Activated CD4-positive, CD25-positive, alpha-beta regulatory T cell treated with anti-CD3 and anti-CD28 coated beads, Interleukin-2, amount 50 U/mL, for 72 hours (primary cell): ENCODE results near the gene SLC22A3.
"Not testable (repeated sequence)": the region's sequence is repeated elsewhere in the genome, so short reads cannot be mapped to it uniquely, and the experiment has no call there.

ENCODE experiments used
- DNase-seq: peaks from one replicate; pipeline ENCODE4 v3.0.0; 2021

Gene SLC22A3

GRCh38 chr6:160336200-160336599, 12.0 kb upstream of the SLC22A3 start:
- no peak for DNase-seq

DNA sequence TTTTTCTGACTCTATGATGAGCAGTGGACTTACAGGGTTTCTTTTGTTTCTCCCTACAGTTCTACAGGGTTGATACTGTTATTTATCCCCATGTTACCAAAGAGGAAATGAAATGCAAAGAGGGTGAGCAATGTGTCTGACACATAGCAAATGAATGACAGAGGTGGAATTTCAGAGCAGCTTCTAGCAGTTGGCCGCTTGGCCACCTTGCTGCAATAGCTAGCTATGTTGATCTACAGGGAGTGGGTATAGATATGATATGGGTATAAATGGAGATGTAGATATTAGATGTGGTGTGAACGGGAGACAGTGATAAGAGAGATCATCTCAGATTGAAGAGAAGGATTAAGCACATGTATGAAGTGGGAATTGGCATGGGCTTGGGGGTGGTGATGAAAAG, 10.9 kb upstream of the SLC22A3 start:
- no peak for DNase-seq

- no peak for DNase-seq
Measured at GRCh38 chr6:160337991-160338390, 10.2 kb upstream of the SLC22A3 start.

DNA sequence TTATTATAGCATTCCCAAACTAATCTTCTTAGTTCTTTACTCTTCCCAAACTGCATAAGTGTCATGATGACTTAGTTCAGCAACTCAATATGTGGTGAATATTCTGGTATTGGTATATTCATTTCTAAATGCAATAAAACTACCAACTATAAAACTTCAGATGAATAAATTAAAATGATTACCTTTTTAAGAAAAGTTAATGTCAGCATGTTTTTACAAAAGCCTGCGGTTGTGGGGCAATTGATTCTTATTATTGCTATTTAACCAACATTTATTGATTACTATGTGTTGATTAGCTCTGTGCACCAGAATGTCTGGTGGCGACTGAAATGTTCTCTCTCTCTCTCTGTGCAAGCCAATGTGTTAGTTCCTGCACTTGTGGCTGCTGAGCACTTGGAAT, 5.0 kb upstream of the SLC22A3 start:
- DNase-seq = no peak

GRCh38 chr6:160344271-160344670, 3.9 kb upstream of the SLC22A3 start:
- DNase-seq = no peak

DNA sequence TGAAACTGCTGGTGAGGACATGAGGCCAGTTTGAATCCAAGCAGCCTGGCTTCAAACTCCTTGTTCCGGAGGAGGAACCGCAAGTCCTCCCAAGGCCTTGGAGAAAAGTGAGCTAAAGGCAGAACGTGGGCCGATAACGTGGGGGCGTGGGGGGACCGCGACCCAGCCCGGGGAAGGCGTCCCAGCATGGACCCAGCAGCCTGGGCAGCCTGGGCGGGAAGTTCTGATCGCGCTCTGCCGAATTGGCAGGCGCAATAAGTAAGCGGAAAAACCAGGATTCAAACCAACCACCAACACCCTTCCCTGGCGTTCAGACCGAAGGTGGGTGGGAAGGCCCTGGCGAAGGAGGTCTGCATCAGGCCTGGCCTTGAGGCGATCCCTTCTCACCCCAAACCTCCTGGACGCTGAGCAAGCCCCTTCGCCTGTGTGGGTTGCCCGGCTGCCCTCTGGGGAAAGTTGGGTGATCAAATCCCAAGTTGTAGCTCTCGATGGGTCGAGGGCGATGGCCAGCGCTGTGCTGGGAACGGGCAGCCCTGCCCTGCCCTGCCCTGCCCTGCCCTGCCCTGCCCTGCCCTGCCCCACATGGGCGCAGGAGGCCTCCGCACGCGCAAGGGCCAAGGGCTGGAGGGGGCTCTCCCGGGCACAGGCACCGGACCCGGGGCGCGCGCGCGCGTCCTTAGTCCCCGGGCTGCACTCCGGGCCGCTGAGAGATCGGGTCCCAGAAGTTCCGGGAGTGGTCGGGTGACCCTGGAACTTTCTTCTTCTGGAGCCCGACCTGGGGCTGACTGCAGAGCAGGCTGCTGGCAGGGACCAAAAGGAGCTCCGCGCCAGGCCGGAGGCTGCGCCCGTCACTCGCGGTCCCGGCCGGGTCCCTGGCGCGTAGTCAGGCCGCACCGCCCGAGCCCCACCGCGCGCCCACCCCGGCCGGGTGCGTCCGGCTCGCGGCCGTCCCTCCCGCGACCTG, 637 bp upstream of the SLC22A3 start:
- DNase-seq = no peak

GRCh38 chr6:160349020-160349441, 853 bp downstream of the SLC22A3 start:
- no peak for DNase-seq

GRCh38 chr6:160349814-160350350, 1.7 kb downstream of the SLC22A3 start:
- DNase-seq = no peak

DNA sequence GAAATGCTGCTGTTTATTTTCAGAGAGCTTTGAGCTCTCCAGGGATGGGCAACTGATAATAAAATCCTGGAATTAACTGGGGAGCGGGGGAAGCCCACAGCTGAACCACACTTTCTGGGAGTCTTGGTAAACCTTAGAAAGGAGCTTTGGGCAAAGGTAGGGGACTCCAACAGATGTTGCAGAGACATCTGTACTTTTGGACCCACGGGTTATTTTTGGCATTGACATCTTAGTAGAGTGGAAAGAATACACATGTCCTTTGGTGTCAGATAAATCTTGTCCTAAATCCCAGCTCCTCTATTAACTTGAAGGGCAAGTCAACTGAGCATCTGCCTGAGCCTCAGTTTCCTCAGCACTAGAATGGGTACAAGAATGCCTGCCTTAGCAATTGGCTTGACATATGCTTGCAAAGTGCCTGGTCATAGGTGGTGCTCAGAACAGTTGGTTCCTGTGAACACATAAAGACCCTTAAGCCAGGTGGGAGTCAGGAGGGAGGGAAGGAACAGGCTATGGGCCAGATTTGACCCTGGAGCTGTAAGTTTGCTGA, 5.8 kb downstream of the SLC22A3 start:
- no peak for DNase-seq

DNA sequence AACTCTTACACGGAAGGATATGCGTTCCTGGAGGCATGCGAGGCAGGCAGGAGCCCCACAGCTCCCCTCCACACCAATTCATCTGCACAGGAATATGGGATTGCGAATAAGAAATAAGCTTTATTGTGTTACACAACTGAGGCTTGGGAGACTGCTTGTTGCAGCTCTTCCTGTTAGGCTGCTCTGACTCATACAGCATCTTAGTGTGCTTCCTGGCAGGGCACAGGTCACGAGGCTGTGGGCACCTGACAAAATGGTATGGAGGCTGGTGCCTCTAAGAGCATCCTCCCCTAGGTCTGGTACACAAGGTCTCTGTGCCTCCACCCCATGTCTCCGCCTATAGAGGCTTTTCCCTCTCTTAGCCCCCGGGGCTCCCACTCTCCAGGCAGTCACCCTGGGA, 6.8 kb downstream of the SLC22A3 start:
- DNase-seq = no peak

DNA sequence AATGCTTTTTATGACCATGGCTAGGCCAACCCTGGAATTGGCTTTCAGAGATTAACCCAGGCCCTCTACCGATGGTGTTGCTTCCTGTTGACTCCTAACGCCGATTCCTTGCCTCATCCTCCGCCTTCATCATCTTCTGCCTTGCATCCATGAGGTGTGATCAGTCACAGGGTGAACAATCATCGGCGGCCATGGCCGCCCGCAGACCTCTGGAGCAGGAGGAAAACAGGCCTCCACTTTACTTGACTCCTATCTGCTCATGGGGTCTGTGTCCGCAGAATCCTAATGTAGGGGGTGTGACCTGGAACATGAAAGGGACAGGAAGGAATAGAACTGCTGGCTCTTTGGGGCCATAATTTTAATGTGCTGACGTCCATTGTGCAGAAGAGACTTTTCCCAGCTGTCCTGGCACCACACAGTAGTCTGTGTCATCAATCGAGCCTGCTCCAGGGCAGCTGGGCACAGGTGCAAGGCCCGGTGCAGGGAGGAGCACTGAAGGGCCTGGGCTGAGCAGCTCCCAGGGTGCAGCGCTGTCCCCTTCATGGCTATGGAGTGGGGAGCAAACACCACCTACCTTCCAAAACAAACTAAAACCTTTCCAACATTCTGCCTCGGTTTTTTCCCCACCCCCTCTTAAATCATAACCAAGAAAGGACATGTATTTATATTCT, 8.0 kb downstream of the SLC22A3 start:
- DNase-seq = no peak

- DNase-seq = no peak
Measured at GRCh38 chr6:160357088-160357487, 8.9 kb downstream of the SLC22A3 start.

DNA sequence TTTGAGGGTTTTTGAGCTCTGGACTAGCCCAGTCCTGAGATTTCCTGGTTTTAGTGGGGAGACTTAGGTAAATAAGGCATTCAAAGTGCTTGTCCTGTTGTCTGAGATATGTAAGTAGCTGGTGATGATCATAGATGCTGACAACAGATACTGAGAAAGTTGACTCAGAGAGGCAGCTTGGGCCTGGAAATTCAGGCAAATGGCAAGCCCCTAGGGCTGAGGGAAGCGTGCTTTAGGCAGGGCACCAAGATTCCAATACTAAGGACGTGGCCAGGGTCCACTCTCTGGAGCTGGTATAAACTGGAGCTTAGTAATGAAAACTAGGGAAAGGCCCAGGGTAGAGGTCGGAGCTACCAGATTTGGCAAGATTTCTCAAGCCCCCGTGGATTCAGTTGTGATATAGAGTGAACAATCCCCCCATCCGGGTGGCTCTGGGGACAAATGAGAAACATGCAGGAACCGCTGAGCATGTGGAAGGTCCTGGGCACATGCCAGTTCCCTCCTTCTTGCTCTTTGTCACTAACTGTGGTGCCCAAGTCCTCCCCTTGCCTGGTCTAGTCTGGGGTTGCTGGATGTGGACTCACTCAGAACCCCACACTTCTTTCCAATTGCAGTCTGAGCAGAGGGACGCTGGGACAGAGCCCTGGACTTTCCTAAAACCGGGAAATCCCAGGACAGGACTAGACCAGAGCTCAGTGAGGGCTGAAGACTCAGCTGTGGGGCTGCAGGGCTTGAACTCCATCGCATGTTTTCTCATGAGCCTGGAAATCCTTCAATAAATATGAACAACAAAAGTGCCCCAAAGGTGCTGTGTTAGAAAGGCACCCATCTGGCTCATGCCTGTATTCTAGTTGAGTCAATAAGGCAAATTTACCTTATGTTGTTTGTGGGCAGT, 10.3 kb downstream of the SLC22A3 start:
- DNase-seq = no peak

DNA sequence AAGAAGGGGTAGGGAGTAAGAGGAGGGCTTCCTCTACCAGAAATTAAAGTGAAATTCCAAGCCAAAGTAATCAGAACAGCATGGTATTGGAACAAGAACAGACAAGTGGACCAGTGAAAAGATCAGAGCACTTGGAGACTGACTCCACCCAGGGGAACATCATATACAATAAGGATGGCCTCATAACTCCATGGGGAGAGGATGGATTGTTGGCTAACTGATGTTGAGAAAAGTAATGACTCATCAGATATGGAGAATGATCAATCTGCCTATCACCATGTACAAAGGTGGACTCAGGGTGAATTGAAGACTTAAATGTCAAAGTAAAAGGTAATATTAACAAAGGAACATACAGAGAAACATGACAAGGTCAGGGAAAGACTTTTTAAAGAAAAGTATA, 12.8 kb downstream of the SLC22A3 start:
- DNase-seq = no peak

DNA sequence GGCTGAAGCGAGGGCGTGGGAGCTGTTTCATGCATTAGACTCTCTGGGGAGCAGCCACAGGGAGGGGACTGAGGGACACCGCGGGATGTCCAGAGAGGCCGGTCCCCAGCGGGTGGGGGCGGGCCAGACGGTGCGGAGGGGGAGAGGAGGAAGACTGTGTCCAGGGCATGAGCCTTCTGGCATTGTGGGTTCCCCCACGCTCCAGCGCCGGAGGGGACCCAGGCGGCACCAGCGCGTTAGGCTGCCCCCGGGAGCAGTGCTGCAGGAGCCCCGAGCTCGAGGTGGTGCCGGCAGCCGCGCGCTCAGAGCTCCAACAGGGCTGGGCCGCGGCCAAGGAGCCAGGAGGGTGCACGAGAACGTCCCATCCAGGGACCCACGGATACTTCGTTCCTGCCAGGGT, 14.4 kb downstream of the SLC22A3 start:
- DNase-seq = no peak

DNA sequence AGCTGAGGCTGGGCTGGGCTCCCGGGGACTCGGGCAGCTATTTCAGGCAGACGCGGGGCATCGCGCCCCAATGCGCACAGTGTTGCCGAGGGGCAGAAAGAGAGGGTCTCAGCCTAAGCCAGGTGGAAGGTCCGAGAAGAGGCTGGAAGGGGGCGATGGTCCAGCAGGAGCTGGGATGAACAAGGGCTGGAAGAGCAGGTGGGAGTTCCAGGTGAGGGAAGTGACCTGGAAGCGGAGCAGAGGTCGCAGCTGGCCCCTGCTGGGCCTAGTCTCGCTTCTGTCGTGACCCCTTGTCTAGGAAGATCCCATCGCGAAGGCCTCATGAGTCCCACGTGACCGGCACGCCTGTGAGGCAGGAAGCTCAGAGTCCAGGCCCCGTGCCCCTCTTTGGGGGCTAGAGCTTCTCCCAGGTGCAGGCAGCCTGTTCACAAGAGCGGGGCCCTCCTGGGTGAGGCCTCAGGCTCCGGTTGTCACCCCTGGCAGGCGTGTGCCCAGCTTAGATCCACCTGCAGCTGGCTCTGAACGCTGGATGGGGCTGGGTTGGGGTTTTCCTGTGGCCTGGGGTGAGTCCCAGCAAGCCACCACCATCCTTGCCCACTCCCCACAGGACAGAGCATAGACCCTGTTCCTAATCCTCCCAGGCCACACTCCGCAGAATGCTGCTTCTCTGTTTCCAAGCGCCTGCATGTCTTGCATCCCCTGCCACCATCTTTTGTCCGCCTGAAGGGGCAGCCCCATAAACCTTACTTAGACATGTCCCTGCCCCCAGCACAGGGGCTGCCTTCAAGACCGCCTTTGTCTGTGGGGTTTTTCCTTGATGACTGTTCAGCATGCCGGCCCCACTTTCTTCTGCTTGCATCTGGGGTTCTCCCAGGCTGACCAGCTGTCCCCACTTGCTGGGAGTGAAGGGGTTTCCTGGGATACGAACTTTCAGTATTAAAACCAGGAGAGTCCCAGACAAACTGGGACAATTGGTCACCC, 15.1 kb downstream of the SLC22A3 start:
- DNase-seq = no peak

DNA sequence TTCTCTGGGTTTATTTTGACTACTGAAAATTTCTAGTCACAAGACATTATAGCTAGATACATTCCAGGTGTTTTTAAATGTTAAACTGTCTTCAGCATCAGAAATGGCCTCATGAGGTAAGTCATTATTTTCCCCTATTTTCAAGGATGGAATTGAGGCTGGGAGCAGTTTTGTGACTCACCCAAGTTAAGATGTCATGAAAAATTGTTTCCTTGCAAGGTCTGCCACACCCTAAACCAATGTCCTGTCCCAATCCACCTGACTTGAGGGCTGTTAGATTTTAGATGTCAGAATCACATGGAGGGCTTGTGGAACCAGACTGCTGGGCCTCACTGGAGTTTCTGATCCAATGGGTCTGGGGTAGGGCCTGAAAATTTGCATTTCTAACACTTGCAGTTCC, 16.9 kb downstream of the SLC22A3 start:
- no peak for DNase-seq

DNA sequence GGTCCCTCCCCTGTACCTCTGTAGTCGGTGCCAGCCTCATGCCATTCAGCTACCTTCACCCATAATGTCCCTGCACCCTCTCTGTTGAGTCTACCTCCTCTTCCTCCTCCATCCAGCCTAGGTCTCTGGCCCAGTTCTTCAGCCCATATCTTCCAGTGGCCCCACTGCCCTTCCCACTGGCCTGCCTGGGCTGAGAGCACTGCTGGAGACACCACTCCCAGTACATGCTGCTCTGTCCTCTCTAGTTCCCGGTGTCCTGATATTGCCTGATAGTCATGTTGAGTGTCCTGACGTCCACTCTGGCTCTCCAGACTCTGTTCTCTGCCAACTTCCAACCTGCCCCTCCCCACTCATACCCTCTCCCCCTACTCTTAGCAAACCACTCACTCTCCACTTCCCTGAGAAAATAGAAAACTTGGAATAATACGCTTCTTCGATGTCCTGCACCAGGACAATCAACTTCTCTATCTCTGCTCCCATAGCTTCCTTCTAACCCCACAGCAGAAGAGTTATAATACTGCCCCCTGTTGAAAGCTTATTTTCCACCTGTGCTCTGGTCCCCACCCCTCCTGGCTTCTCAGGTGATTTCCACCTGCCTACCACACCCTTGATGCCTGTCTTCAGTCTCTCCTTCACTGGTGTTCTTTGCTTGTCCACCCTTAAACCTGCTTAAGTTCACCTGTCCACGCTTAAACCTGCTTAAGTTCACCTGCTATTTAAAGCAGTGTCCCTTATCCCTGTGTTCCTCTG, 19.8 kb downstream of the SLC22A3 start:
- no peak for DNase-seq

DNA sequence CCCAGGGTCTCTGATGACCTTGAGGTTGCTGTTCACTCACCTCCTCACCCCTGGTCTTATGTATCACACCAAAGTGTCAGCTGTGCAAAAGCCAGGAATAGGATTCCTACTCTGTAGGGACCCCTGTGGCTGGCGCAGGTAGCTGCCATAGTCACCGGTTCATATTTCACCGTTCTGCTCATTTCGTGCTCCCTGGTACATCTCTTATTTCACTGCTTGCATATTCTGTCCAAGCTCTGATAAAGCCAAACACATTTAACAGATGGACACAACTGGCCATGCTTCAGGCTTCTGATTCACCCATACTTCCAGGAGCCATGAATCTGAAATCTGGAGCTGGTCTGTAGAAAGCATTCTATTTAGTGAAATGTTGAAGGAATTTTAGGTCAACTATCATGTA, 20.5 kb downstream of the SLC22A3 start:
- no peak for DNase-seq

- DNase-seq = not testable (repeated sequence)
Measured at GRCh38 chr6:160373601-160374000, 25.4 kb downstream of the SLC22A3 start.
